Suprapubic skin (tissue), 4 donors: Measurements from ENCODE around the gene RAB5B. TPM values are rescaled to one million over a fixed set of nuclear protein-coding genes. Genes with fewer than 3 reads are reported as not detected.
"Not testable (repeated sequence)": the region's sequence is repeated elsewhere in the genome, so short reads cannot be mapped to it uniquely, and the experiment has no call there.

Experiments used
- DNase-seq, 2 donors: peaks; one replicate each; pipeline ENCODE4 v3.0.0-alpha.2; 2019; ENCODE audit warnings: low spot score in 2 of 2
- H3K27ac ChIP-seq: fragments of 200-600 bp; sonication (generic); one replicate; pipeline ENCODE4 v1.5.1; 2019
- H3K27me3 ChIP-seq: fragments of 200-600 bp; sonication (generic); one replicate; pipeline ENCODE4 v1.5.1; 2019
- H3K36me3 ChIP-seq: fragments of 200-600 bp; sonication (generic); one replicate; pipeline ENCODE4 v1.5.1; 2019
- H3K4me1 ChIP-seq: fragments of 200-600 bp; sonication (generic); one replicate; pipeline ENCODE4 v1.5.1; 2019
- H3K4me3 ChIP-seq: fragments of 200-600 bp; sonication (generic); one replicate; pipeline ENCODE4 v1.5.1; 2019; ENCODE audit warnings: mild to moderate bottlenecking
- H3K9me3 ChIP-seq: fragments of 200-600 bp; sonication (generic); one replicate; pipeline ENCODE4 v1.5.1; 2019
- CTCF ChIP-seq, 2 donors: fragments of 200-600 bp in 1 of 2; fragments of 450-650 bp in 1 of 2; sonication (generic) in 1 of 2; IDR thresholded peaks; one replicate each; pipeline ENCODE4 v1.5.1; 2016 to 2019; ENCODE audit warnings: antibody characterized with exemption in 2 of 2, mild to moderate bottlenecking in 1 of 2, moderate library complexity in 1 of 2
- EP300 ChIP-seq: sonication (generic); formaldehyde crosslinking; IDR thresholded peaks from one replicate; pipeline ENCODE4 v1.6.1; 2017; ENCODE audit warnings: antibody characterized with exemption
- POLR2A ChIP-seq, 2 donors: fragments of 450-650 bp; IDR thresholded peaks; one replicate each; pipeline ENCODE4 v1.6.1; 2017; ENCODE audit warnings: antibody characterized with exemption in 2 of 2, mild to moderate bottlenecking in 2 of 2, moderate library complexity in 2 of 2
- POLR2AphosphoS5 ChIP-seq, 3 donors: sonication (generic); formaldehyde crosslinking; IDR thresholded peaks; one replicate each; pipeline ENCODE4 v1.6.1; 2017; ENCODE audit warnings: antibody characterized with exemption in 3 of 3
- WGBS: methylation state at CpG from one replicate; pipeline ENCODE4 v1.1.5; 2018; 5-methylcytosine and 5-hydroxymethylcytosine counted together
- total RNA-seq, 4 donors: library from RNA; depleted of rRNA; stranded (reverse); fragments of >200 nt; gene quantifications; one replicate each; pipeline ENCODE4 v1.1.0, GENCODE V29; 2016

RAB5B gene
- total RNA-seq, 4 donors from 2014 or later, result 97.1 to 143 (median 114) TPM

DNA sequence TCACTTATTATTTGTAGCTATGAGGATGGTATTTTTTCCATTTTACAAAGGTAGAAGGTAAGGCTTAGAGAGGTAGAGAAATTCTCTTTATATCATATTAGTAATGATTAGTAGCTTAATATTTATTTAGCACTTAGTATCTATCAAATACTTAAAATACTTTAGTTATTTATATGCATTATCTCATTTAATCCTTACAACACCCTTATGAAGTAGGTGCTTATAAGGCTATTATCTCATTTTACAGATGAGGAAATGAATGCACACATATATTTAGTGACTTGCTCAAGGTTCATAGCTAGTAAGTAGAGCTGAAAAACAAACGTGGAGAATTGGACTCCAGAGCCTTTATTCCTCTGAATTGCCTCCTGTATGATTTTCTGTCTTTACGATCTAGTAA, 11.0 kb downstream of the RAB5B start:
- DNase-seq, result no peak
- Histone ChIP-seq H3K4me3 (no peak overlapping the region), H3K27ac (no peak overlapping the region), H3K27me3 (no peaks in the 10 kb centered on the region), H3K9me3 (no peaks in the 10 kb centered on the region), H3K36me3 (peaks cover 78% of the 10 kb centered on the region), H3K4me1 (no peaks in the 10 kb centered on the region)
- WGBS, result 79% methylated on average over 2 of the region's 2 CpGs
- no peak for TF ChIP-seq POLR2AphosphoS5 (IDR thresholded peaks at IDR 0.05)
- no peak for TF ChIP-seq CTCF (IDR thresholded peaks at IDR 0.05)
- TF ChIP-seq POLR2A (IDR thresholded peaks at IDR 0.05), result no peak

GRCh38 chr12:55985341-55985740, 11.5 kb downstream of the RAB5B start:
- WGBS, result 85% methylated on average over 4 of the region's 4 CpGs
- Histone ChIP-seq H3K36me3 (peaks cover 81% of the 10 kb centered on the region), H3K4me3 (no peak overlapping the region), H3K27me3 (no peaks in the 10 kb centered on the region), H3K4me1 (no peaks in the 10 kb centered on the region), H3K27ac (no peak overlapping the region), H3K9me3 (no peaks in the 10 kb centered on the region)
- DNase-seq, result no peak
- TF ChIP-seq CTCF (IDR thresholded peaks at IDR 0.05) (no peak), POLR2A (IDR thresholded peaks at IDR 0.05) (no peak), POLR2AphosphoS5 (IDR thresholded peaks at IDR 0.05) (no peak), EP300 (no peak)

GRCh38 chr12:55985976-55986375, 12.1 kb downstream of the RAB5B start:
- H3K27me3 ChIP-seq, H3K4me1 ChIP-seq, H3K27ac ChIP-seq, DNase-seq, H3K4me3 ChIP-seq, H3K9me3 ChIP-seq: not testable (repeated sequence)
- peaks cover 81% of the 10 kb centered on the region for H3K36me3 ChIP-seq
- WGBS, result 91% methylated on average over 7 of the region's 7 CpGs

- no peaks in the 10 kb centered on the region for H3K27me3 ChIP-seq
- TF ChIP-seq POLR2A (IDR thresholded peaks at IDR 0.05) (no peak), EP300 (no peak), POLR2AphosphoS5 (IDR thresholded peaks at IDR 0.05) (no peak), CTCF (IDR thresholded peaks at IDR 0.05) (no peak)
- no peak overlapping the region for H3K27ac ChIP-seq
- 95% methylated on average over 3 of the region's 3 CpGs for WGBS
- H3K4me3 ChIP-seq, result no peak overlapping the region
- H3K4me1 ChIP-seq, result peaks cover 1% of the 10 kb centered on the region
- H3K36me3 ChIP-seq, result peaks cover 76% of the 10 kb centered on the region
- no peaks in the 10 kb centered on the region for H3K9me3 ChIP-seq
- no peak for DNase-seq
These were observed 17.2 kb downstream of the RAB5B start for GRCh38 chr12:55991110-55991509.

DNA sequence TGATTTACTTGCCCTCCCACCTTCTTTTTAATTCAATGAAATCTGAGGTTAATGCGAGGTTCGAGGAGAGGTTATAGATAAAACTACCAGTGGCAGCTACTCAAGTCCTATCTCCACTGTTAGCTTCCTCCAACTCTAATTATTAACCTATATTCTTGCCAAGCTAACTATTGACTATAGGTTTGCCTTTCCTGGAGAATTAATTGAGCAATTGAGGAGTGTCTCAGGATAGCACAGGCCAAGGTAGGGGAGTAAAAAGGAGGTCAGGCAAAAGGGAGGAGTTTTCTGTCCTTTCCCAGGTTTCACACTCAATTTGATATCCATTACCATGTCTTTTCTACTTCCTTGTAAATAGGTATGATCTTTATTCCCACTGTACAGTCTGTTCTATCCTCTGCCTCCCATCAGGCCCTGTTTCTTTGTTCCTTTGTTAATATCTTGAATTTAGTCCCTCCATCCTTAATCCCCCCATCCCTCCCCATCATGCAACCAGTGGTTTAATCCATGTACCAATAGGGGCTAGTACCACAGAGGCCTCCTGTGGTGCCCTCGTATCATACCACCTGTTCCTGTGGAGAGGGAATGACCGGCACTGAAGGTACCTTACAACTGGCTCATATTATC, 19.5 kb downstream of the RAB5B start:
- Histone ChIP-seq H3K9me3 (no peaks in the 10 kb centered on the region), H3K4me3 (no peak overlapping the region), H3K4me1 (peaks cover 15% of the 10 kb centered on the region), H3K27ac (no peak overlapping the region), H3K36me3 (peaks cover 61% of the 10 kb centered on the region), H3K27me3 (no peaks in the 10 kb centered on the region)
- TF ChIP-seq CTCF (IDR thresholded peaks at IDR 0.05), result no peak
- no peak for TF ChIP-seq POLR2AphosphoS5 (IDR thresholded peaks at IDR 0.05)
- no peak for TF ChIP-seq EP300
- TF ChIP-seq POLR2A (IDR thresholded peaks at IDR 0.05), result no peak
- no peak for DNase-seq
- 83% methylated on average over 4 of the region's 4 CpGs for WGBS

- Histone ChIP-seq H3K36me3 (peaks cover 43% of the 10 kb centered on the region), H3K27me3 (no peaks in the 10 kb centered on the region), H3K4me1 (peaks cover 15% of the 10 kb centered on the region), H3K27ac (no peak overlapping the region), H3K9me3 (no peaks in the 10 kb centered on the region), H3K4me3 (no peak overlapping the region)
- WGBS, result 87% methylated on average over 8 of the region's 8 CpGs
- no peak for TF ChIP-seq POLR2A (IDR thresholded peaks at IDR 0.05)
- no peak for DNase-seq
These were observed 21.5 kb downstream of the RAB5B start for GRCh38 chr12:55995366-55995765.
